K562 (cell line): ENCODE results near the gene CD36. TPM values are rescaled to one million over a fixed set of nuclear protein-coding genes. Genes with fewer than 3 reads are reported as not detected.

Experiments used
- ATAC-seq: fragments of 200-7000 bp; cut with Tn5 transposase; 3 replicates; pipeline ENCODE4 v1.9.1; 2020; ENCODE audit warnings: moderate library complexity
- BruUV-seq: library from RNA; stranded (reverse); fragments of 400-500 nt; replicated peaks from 2 replicates; lab custom pipeline; 2021; lab: Mats Ljungman, UMichigan
- CTCF ChIA-PET: fragments of 300-600 bp; formaldehyde crosslinking; extraction: SDS; loops from one replicate; lab custom pipeline; 2021; ENCODE audit warnings: low intra/inter-chr PET ratio; lab: Yijun Ruan, JAX
- POLR2A ChIA-PET: fragments of 300-600, 350-650 bp; sonication (Branson Sonifier 250); formaldehyde crosslinking; extraction: SDS; loops from one replicate; lab custom pipeline; 2021; ENCODE audit warnings: antibody characterized with exemption, inconsistent platforms; lab: Yijun Ruan, JAX
- DNase-seq, 4 experiments: peaks; one replicate each; pipeline versions ENCODE4 v3.0.0 to v3.0.0-alpha.2; 2011 to 2018; ENCODE audit warnings: low spot score in 3 of 4, mixed read lengths in 3 of 4; ENCODE audit errors: extremely low read depth in 1 of 4
- FAIRE-seq: peaks from 2 replicates; lab custom pipeline; 2011; peaks lifted over from hg19 to GRCh38; lab: Jason Lieb, UNC
- H2AFZ ChIP-seq: 2 replicates; pipeline ENCODE4 v1.6.0; 2011; ENCODE audit warnings: low read depth, low read length, control low read depth, inconsistent platforms
- H3K27ac ChIP-seq: fragments of 200-600 bp; 3 replicates; pipeline ENCODE4 v1.8.0; 2011; ENCODE audit warnings: low read depth, mild to moderate bottlenecking, control low read depth, inconsistent platforms, low read length, moderate library complexity, mixed read lengths; ENCODE audit errors: extremely low read depth
- H3K27me3 ChIP-seq, 2 experiments: fragments of 300-600 bp in 1 of 2; 2 replicates in 1 of 2; 3 replicates in 1 of 2; pipeline versions ENCODE4 v1.6.0 to v1.8.0; 2011; ENCODE audit warnings: inconsistent platforms in 2 of 2, low read length in 2 of 2, mild to moderate bottlenecking in 1 of 2, mixed read lengths in 1 of 2, moderate library complexity in 1 of 2; ENCODE audit not compliant: control insufficient read depth in 2 of 2, insufficient read depth in 2 of 2
- H3K36me3 ChIP-seq: fragments of 300-600 bp; 3 replicates; pipeline ENCODE4 v1.8.0; 2011; ENCODE audit warnings: mild to moderate bottlenecking, low read length, inconsistent platforms; ENCODE audit not compliant: control insufficient read depth, insufficient read depth
- H3K4me1 ChIP-seq, 2 experiments: fragments of 200-600 bp in 1 of 2; replicated peaks in 1 of 2; 2 replicates in 1 of 2; 3 replicates in 1 of 2; pipeline versions ENCODE4 v1.5.1 to v1.8.0; 2011; ENCODE audit warnings: inconsistent platforms in 2 of 2, low read length in 2 of 2, mild to moderate bottlenecking in 1 of 2, mixed read lengths in 1 of 2, moderate library complexity in 1 of 2; ENCODE audit not compliant: control insufficient read depth in 2 of 2, insufficient read depth in 2 of 2
- H3K4me2 ChIP-seq: 2 replicates; pipeline ENCODE4 v1.6.1; 2011; ENCODE audit warnings: low read length, control low read depth, inconsistent platforms, mixed read lengths; ENCODE audit not compliant: insufficient read depth
- H3K4me3 ChIP-seq: fragments of 200-600 bp; sonication (generic), shearing (Covaris generic); 2 replicates; pipeline ENCODE4 v1.5.1; 2016; ENCODE audit warnings: control low read depth, inconsistent platforms
- H3K79me2 ChIP-seq: fragments of 200-600 bp; 3 replicates; pipeline ENCODE4 v1.8.0; 2011; ENCODE audit warnings: low read length, inconsistent platforms; ENCODE audit not compliant: control insufficient read depth, insufficient read depth
- H3K9ac ChIP-seq, 2 experiments: 2 replicates each; pipeline versions ENCODE4 v1.6.0 to v1.6.1; 2011; ENCODE audit warnings: low read depth in 2 of 2, low read length in 2 of 2, control low read depth in 1 of 2, inconsistent platforms in 1 of 2, mild to moderate bottlenecking in 1 of 2, mixed read lengths in 1 of 2; ENCODE audit not compliant: insufficient read depth in 1 of 2
- H3K9me1 ChIP-seq: one replicate; pipeline ENCODE4 v1.6.0; 2011; ENCODE audit warnings: inconsistent platforms, mild to moderate bottlenecking, low read length, moderate library complexity; ENCODE audit not compliant: control insufficient read depth, insufficient read depth
- H3K9me3 ChIP-seq: replicated peaks from 2 replicates; pipeline ENCODE4 v1.5.1; 2011; ENCODE audit warnings: low read depth, low read length, inconsistent platforms; ENCODE audit not compliant: control insufficient read depth, insufficient read depth
- H4K20me1 ChIP-seq: replicated peaks from 2 replicates; pipeline ENCODE4 v1.6.1; 2011; ENCODE audit warnings: low read length, inconsistent platforms, mixed read lengths; ENCODE audit not compliant: control insufficient read depth, insufficient read depth
- BCLAF1 ChIP-seq, 2 experiments: fragments of 450-650 bp in 1 of 2; IDR thresholded peaks; 2 replicates each; pipeline ENCODE4 v1.6.1; 2011 to 2017; ENCODE audit warnings: low read depth in 2 of 2, antibody characterized with exemption in 1 of 2, borderline replicate concordance in 1 of 2, low read length in 1 of 2, mild to moderate bottlenecking in 1 of 2, mixed read lengths in 1 of 2; ENCODE audit not compliant: control insufficient read depth in 1 of 2
- C11orf30 ChIP-seq: fragments of 450-650 bp; IDR thresholded peaks from 2 replicates; pipeline ENCODE4 v1.6.1; 2016; ENCODE audit warnings: low read depth, mild to moderate bottlenecking
- CBFA2T2 ChIP-seq: fragments of 450-650 bp; conservative IDR thresholded peaks from 2 replicates; pipeline ENCODE4 v1.6.1; 2017; ENCODE audit warnings: mild to moderate bottlenecking
- CXXC5 ChIP-seq: fragments of 250-450 bp; sonication (Bioruptor Pico); IDR thresholded peaks from 2 replicates; pipeline ENCODE4 v1.8.0; 2022; ENCODE audit warnings: inconsistent platforms, mild to moderate bottlenecking, moderate library complexity
- HSF4 ChIP-seq: fragments of 250-450 bp; sonication (Bioruptor Pico); IDR thresholded peaks from 2 replicates; pipeline ENCODE4 v2.1.2; 2022; ENCODE audit warnings: mild to moderate bottlenecking, moderate library complexity, borderline replicate concordance
- MAFF ChIP-seq: IDR thresholded peaks from 2 replicates; pipeline ENCODE4 v1.6.1; 2012; ENCODE audit warnings: low read length, improper control_type of control experiment
- MAFG ChIP-seq: fragments of 450-650 bp; conservative IDR thresholded peaks from 2 replicates; pipeline ENCODE4 v1.6.1; 2016; ENCODE audit warnings: missing genetic modification characterization, missing compliant biosample characterization
- MAFK ChIP-seq: IDR thresholded peaks from 2 replicates; pipeline ENCODE4 v1.6.1; 2011; ENCODE audit warnings: low read length, improper control_type of control experiment
- MYBL2 ChIP-seq, 2 experiments: fragments of 450-650 bp in 1 of 2; sonication (generic) in 1 of 2; formaldehyde crosslinking in 1 of 2; IDR thresholded peaks; 2 replicates each; pipeline versions ENCODE4 v1.6.1 to v1.8.1; 2017 to 2022; ENCODE audit warnings: borderline replicate concordance in 1 of 2, inconsistent platforms in 1 of 2, low read depth in 1 of 2, mild to moderate bottlenecking in 1 of 2, missing genetic modification reagents in 1 of 2, moderate library complexity in 1 of 2
- TOE1 ChIP-seq, 2 experiments: fragments of 450-650 bp in 1 of 2; sonication (generic) in 1 of 2; formaldehyde crosslinking in 1 of 2; IDR thresholded peaks; 2 replicates each; pipeline versions ENCODE4 v1.7.1 to v1.8.0; 2016 to 2022; ENCODE audit warnings: borderline replicate concordance in 2 of 2, mild to moderate bottlenecking in 2 of 2, antibody characterized with exemption in 1 of 2, inconsistent platforms in 1 of 2, low read depth in 1 of 2, missing genetic modification reagents in 1 of 2, moderate library complexity in 1 of 2
- XRCC3 ChIP-seq: fragments of 450-650 bp; IDR thresholded peaks from 2 replicates; pipeline ENCODE4 v1.6.1; 2017; ENCODE audit warnings: mild to moderate bottlenecking, moderate library complexity
- ZBTB1 ChIP-seq: sonication (generic); formaldehyde crosslinking; IDR thresholded peaks from 2 replicates; pipeline ENCODE4 v1.8.1; 2023; ENCODE audit warnings: missing genetic modification reagents, low read depth, mild to moderate bottlenecking, borderline replicate concordance
- ZNF165 ChIP-seq: fragments of 250-450 bp; sonication (Bioruptor Pico); IDR thresholded peaks from 2 replicates; pipeline ENCODE4 v1.4.0; 2020; ENCODE audit warnings: borderline replicate concordance
- ZNF239 ChIP-seq: fragments of 250-450 bp; sonication (Bioruptor Pico); IDR thresholded peaks from 2 replicates; pipeline ENCODE4 v1.4.0; 2020; ENCODE audit warnings: mild to moderate bottlenecking
- ZNF316 ChIP-seq: fragments of 450-650 bp; IDR thresholded peaks from 2 replicates; pipeline ENCODE4 v1.6.1; 2016
- WGBS: fragments of 100-300 bp; shearing (Covaris generic); methylation state at CpG from one replicate; pipeline ENCODE4 v1.1.6; 2016; ENCODE audit warnings: low coverage, mixed read lengths; ENCODE audit not compliant: insufficient coverage; ENCODE audit errors: missing lambda C conversion rate; 5-methylcytosine and 5-hydroxymethylcytosine counted together
- in situ Hi-C: fragments of 300-500 bp; cut with MboI; formaldehyde crosslinking; loops from 4 replicates; pipeline ENCODE4 v1.15.0; 2018; ENCODE audit warnings: inconsistent platforms, mixed read lengths
- intact Hi-C: fragments of 100-400 bp; cut with micrococcal nuclease; formaldehyde crosslinking; loops from 2 replicates; pipeline ENCODE4 v1.14.2; 2022
- polyA plus RNA-seq, 8 experiments: library from polyadenylated mRNA; depleted of rRNA in 4 of 8; stranded (reverse) in 5 of 8; unstranded in 3 of 8; fragments of >200 nt; fragmentation: Nextera tagmentation in 2 of 8; fragmentation: Illumina TruSeq in 1 of 8; extraction: Ambion mirVana in 2 of 8; extraction: Trizol in 1 of 8; gene quantifications; 2 replicates each; pipeline versions ENCODE4 v1.2.1 to v1.2.3, GENCODE V29; 2011 to 2014; ENCODE audit warnings: inconsistent platforms in 1 of 8, missing spikeins in 1 of 8
- total RNA-seq, 7 experiments: library from RNA; depleted of rRNA in 6 of 7; stranded (reverse); fragments of >200 nt in 6 of 7; fragmentation: Illumina TruSeq in 2 of 7; extraction: Trizol in 2 of 7; gene quantifications; 2 replicates each; pipeline versions ENCODE4 v1.2.1 to v1.2.3, GENCODE V29; 2011 to 2021; ENCODE audit warnings: low replicate concordance in 1 of 7

CD36 gene
- total and polyA plus RNA-seq, 9 of the 15 experiments (the other 6 are each of a cell fraction or from before 2014, with no cell fraction given), result 0.09 to 4.0 (median 0.42) TPM

DNA sequence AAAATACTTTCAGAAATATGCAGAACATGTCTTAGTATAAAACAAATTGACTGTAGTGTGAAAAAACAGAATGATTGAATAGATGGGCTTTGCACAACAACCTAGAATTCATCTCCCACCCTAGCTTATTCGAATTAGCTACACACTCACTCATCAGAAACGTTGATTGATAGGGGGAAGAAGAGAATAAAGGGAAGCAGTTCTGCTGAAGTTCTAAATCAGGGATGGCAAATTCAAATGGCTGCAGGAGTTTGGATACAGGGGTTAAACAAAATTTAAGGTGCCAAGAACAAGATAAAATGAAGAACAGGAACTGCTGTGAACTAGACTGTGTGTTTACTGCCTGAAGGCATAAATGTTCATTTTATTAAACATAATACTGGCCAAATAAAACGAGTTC is 9.0 kb downstream of the CD36 start (continued):
- TF ChIP-seq MAFG (tag) (no peak), ZNF165 (CRISPR knock-in tag) (no peak), ZNF239 (CRISPR knock-in tag) (no peak), TOE1 (IDR thresholded peaks at IDR 0.05; ENCODE audit: borderline replicate concordance) (no peak), TOE1 (CRISPR knock-in tag; IDR thresholded peaks at IDR 0.05; ENCODE audit: borderline replicate concordance, low read depth) (no peak), MYBL2 (IDR thresholded peaks at IDR 0.05; ENCODE audit: low read depth) (no peak), MYBL2 (CRISPR knock-in tag; IDR thresholded peaks at IDR 0.05; ENCODE audit: borderline replicate concordance) (no peak), CXXC5 (CRISPR knock-in tag) (no peak), ZBTB1 (CRISPR knock-in tag) (no peak), XRCC3 (no peak)

DNA sequence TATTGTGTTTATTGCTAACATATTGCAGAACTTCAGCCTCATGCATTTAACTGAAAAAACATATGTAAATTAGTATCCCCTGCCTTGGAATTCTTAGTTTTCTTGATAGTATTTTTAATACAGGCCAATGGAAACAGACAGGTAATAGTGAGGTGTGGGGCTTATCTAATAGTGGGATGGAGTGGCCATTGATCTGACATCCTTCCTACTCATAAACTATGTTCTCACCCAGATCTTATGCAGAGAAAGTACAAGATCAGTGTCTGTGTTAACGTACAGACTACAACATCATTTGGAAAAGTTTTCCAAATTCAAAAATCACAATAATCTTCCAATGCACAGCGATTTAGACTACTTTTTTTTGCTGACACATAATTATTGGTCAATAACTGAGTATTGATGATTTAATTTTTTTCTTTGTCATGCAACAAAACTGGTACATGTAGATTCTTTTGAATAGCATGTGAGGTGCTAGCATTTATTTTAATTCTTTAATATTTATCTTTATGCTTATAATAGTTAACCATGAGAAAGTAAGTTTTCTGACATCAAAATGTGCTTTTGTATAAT is 9.7 kb downstream of the CD36 start:
- intact Hi-C loops, result no loop called here
- Histone ChIP-seq H2AFZ (no peak overlapping the region), H3K9me3 (no peaks in the 10 kb centered on the region), H3K4me2 (no peak overlapping the region), H3K4me3 (no peak overlapping the region), H3K9ac (no peak overlapping the region), H3K9me1 (no peaks in the 10 kb centered on the region), H3K4me1 (no peaks in the 10 kb centered on the region), H3K79me2 (no peaks in the 10 kb centered on the region), H3K27me3 (no peaks in the 10 kb centered on the region), H3K36me3 (no peaks in the 10 kb centered on the region), H3K27ac (no peak overlapping the region), H4K20me1 (no peaks in the 10 kb centered on the region)
- POLR2A ChIA-PET, result no interaction called here
- TF ChIP-seq ZNF316, result peak; percentile 83
- TF ChIP-seq HSF4, result no peak
- TF ChIP-seq BCLAF1 (IDR thresholded peaks at IDR 0.05; ENCODE audit: borderline replicate concordance in 1 of 2, control insufficient read depth in 1 of 2, low read depth in 2 of 2, low read length in 1 of 2), result no peak
- no peak for TF ChIP-seq CBFA2T2
- peak; percentile 74; the same call in 1 of the 2 replicates for TF ChIP-seq MAFK
- peak; percentile 42; the same call in 1 of the 2 replicates for TF ChIP-seq C11orf30
- peak; percentile 76 for TF ChIP-seq MAFF
- TF ChIP-seq MAFG (tag), result peak; percentile 55
- CTCF ChIA-PET, result no interaction called here
- ATAC-seq (no peak), FAIRE-seq (no peak), DNase-seq (no peak)
- in situ Hi-C loops, result no loop called here
- WGBS, result 0% methylated on average over 2 of the region's 2 CpGs
- no TSS peak for BruUV-seq
